Cardiac fibroblast (primary cell): ENCODE results near the gene CCL19.
A peak's percentile ranks its signal among the peaks of the same experiment; 100 is the strongest.

Source experiments
- DNase-seq, 2 donors: peaks; one replicate each; pipeline versions ENCODE4 v3.0.0 to v3.0.0-alpha.2; 2010; ENCODE audit warnings: low read depth in 2 of 2
- H3K4me3 ChIP-seq, 2 donors: replicated peaks in 1 of 2; 1 replicate in 1 of 2; 2 replicates in 1 of 2; pipeline ENCODE4 v1.5.1; 2011; ENCODE audit warnings: low read depth in 2 of 2, low read length in 2 of 2, mild to moderate bottlenecking in 2 of 2, moderate library complexity in 1 of 2
- TF ChIP-seq, protein P1 (sequence below): IDR thresholded peaks from one replicate; pipeline ENCODE4 v1.5.1; 2011; ENCODE audit warnings: low read depth, mild to moderate bottlenecking, low read length, inconsistent platforms

The CCL19 gene

DNA sequence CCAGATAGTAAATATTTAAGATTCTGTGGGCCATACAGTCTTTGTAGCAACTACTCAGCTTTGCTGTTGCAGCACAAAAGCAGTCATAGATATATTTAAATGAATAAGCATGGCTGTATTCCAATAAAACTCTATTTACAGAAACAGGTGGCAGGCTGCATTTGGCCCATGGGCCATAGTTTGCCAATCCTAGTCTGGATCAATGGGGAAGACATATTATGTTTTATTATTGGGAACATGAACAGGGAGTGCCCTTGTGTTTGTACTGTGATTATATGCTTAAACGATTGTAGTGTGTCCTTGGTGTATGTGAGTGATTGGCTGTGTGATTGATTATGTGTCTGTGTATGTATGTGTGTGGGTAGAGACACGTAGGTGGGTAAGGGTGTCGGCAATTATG is 16.6 kb downstream of the CCL19 start:
- no peak overlapping the region for H3K4me3 ChIP-seq
- TF ChIP-seq, protein P1, sequence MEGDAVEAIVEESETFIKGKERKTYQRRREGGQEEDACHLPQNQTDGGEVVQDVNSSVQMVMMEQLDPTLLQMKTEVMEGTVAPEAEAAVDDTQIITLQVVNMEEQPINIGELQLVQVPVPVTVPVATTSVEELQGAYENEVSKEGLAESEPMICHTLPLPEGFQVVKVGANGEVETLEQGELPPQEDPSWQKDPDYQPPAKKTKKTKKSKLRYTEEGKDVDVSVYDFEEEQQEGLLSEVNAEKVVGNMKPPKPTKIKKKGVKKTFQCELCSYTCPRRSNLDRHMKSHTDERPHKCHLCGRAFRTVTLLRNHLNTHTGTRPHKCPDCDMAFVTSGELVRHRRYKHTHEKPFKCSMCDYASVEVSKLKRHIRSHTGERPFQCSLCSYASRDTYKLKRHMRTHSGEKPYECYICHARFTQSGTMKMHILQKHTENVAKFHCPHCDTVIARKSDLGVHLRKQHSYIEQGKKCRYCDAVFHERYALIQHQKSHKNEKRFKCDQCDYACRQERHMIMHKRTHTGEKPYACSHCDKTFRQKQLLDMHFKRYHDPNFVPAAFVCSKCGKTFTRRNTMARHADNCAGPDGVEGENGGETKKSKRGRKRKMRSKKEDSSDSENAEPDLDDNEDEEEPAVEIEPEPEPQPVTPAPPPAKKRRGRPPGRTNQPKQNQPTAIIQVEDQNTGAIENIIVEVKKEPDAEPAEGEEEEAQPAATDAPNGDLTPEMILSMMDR: no peak
- no peak for DNase-seq

DNA sequence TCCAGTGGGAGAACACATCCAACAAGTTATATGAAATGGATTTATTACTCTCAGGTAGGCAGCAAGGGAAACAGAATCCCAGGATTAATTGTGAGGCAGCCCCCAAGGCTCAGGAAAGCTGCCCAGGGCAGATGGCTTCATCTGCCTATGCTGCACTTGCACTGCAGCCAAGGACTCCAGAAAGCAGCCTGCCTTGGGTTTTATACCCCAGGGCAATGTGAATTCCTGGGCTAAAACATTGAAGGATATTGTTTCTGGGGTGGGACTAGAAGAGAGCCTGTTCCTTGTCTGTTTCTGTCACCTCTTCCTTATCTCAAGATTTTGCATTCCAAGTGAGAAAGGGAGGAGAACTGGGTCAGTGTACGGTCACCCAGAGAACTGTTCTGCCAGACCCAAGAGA is 19.8 kb downstream of the CCL19 start:
- H3K4me3 ChIP-seq: no peak overlapping the region
- no peak for DNase-seq
- TF ChIP-seq, protein P1: no peak

DNA sequence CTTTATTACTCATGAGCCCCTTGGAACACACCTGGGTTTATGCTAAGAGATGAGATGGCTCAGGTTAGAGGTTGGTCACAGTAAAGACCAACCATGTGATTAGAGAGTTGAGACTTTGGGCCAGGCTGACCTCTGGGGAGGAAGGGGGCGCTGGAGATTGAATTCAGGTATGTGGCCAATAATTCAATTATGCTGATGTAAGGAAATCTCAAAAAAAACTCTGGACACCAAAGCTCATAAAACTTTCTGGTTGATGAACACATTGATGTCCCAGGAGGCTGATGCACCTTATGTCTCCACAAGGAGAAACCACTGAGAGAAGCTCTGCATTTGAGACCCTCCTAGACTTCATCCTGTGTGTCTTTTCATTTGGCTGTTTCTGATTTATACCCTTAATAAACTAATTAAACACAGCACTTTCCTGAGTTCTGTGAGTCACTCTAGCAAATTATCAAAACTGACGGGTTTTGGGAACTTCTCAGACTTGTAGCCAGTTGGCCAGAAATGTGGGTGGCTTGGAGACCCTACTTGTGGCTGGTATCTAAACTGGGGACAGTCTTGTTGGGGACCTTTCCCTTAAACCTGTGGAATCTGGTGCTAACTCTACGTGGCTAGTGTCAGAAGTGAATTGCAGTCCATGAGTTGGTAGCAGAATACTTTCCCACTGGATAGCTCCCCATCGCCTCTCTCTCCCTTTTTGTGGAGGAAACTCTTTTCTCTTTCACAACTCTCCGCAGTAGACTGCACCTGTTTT is 21.1 kb downstream of the CCL19 start:
- no peak overlapping the region for H3K4me3 ChIP-seq
- TF ChIP-seq, protein P1: no peak
- DNase-seq: no peak

DNA sequence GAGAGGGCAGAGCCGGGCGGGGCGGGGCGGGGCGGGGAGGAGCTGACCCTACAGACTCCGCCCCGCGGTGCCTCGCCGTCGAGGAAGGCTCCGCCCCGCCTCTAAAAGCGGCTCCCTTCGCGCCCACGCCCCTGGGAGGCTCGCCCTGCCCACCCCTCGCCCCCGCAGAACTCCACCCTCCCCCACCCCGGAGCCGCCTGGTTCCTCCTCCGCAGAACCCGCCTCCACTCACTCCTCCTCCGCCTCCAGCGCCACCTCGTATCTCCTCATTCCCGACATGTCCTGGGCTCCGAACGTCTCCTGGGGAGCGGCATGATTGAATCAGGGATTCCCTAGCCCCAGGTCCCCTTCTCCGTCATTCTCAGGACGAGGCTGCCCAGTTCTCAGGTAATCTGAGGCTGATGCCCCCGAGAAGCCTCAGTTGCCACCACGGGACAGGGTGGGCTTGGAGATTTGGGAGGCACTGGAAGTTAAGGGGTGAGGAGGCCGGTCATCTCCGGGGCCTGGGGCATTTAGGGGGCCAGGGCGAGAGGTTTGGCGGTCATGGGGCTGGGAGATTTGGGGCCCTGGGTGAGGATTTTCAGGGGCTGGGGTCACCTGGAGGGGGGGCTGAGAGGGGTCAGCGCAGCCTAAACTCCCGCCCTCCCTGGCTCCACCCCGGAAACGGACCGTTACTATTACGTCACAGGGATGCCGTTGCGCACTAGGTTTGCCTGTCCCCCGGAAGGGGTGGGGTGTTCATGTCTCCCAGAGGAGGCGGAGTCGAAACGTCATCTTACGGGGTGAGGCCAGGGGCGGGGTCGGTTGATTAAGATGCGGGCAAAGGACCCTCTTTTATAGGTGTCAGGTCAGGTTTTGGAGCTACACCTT is 25.5 kb downstream of the CCL19 start:
- DNase-seq: peak; percentile 96 to 98
- TF ChIP-seq, protein P1: no peak
- H3K4me3 ChIP-seq: peak overlapping the region; percentile 80 to 87

DNA sequence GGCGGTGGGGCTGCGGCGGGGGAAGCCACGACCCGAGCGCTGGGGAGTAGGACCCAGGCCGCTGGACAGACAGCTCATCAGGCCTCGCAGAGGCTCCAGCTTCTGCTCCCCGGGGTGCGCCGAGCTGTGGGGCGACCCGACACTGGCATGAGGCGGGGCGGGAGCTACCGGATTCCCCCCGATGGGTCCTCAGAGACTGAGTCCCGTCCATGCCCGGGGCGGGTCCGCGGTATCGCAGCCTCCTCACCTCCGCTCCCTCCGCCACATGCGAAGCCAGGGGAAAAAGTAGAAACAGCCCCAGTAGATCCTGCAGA is 26.1 kb downstream of the CCL19 start:
- TF ChIP-seq, protein P1: no peak
- H3K4me3 ChIP-seq: peak overlapping the region; percentile 61 to 62
- DNase-seq: no peak

DNA sequence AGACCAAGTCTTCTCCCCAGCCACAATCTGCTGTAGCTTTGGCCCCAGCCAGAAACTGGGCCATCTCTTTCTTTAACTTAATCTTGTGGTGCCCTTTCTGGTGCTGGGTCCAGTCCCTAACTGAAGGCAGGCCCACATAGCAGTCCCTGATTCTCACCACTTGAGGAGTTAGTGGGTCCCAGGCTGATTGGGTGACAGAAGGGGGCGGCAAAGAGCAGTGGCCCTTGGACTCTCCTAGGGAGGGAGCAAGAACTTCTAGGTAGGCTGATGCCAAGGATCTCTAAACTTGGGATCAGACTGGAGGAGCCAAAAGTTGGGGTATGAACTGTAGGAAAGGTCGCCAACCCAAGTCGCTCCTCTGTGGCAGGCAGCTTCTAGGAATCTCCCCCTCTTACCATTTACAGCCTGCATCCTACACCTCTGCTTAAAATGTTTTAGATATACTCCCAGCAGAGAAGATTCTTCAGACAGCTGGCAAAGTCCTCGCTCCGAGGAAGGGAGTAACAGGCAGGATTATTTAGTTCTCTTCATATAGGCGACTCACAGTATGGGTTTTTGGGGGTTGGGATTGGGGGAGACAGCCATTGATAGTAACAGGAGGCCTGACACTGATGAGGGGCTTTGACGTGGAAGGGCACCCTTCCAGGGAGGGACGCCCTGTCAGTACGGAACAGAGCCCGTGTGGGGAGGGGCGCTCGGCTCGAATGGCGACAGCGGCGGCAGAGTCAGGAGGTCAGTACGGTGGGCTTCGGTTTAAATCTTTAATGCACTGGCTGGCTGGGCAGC is 26.6 kb downstream of the CCL19 start:
- TF ChIP-seq, protein P1: peak; percentile 93
- H3K4me3 ChIP-seq: peak overlapping the region; percentile 61 to 62
- peak; percentile 80 to 87 for DNase-seq
